Spinal cord (tissue), 10 donors: Measurements from ENCODE around the gene STARD7. TPM values are rescaled to one million over a fixed set of nuclear protein-coding genes. Genes with fewer than 3 reads are reported as not detected.

ENCODE experiments used
- DNase-seq, 6 donors: peaks; one replicate each; pipeline versions ENCODE4 v3.0.0 to v3.0.0-alpha.2; 2013 to 2015; ENCODE audit warnings: low spot score in 6 of 6, low read depth in 4 of 6
- H3K27ac ChIP-seq: one replicate; pipeline ENCODE4 v1.5.1; 2013; ENCODE audit warnings: low read depth, low read length, control low read depth
- H3K27me3 ChIP-seq: one replicate; pipeline ENCODE4 v1.6.1; 2013; ENCODE audit warnings: low read length; ENCODE audit not compliant: control insufficient read depth, insufficient read depth
- H3K36me3 ChIP-seq: one replicate; pipeline ENCODE4 v1.6.1; 2013; ENCODE audit warnings: low read length; ENCODE audit not compliant: control insufficient read depth, insufficient read depth
- H3K4me1 ChIP-seq: one replicate; pipeline ENCODE4 v1.6.1; 2013; ENCODE audit warnings: low read length; ENCODE audit not compliant: control insufficient read depth, insufficient read depth
- H3K4me3 ChIP-seq: one replicate; pipeline ENCODE4 v1.5.1; 2013; ENCODE audit warnings: low read depth, low read length, control low read depth
- H3K9me3 ChIP-seq: one replicate; pipeline ENCODE4 v1.6.1; 2013; ENCODE audit warnings: low read length; ENCODE audit not compliant: control insufficient read depth, insufficient read depth
- WGBS: methylation state at CpG from one replicate; pipeline ENCODE4 v1.1.5; 2013; ENCODE audit warnings: missing lambda C conversion rate; ENCODE audit not compliant: insufficient coverage; 5-methylcytosine and 5-hydroxymethylcytosine counted together
- polyA plus RNA-seq, 2 donors: library from polyadenylated mRNA; unstranded; fragments of 120-200 nt; gene quantifications; one replicate each; pipeline ENCODE4 v1.2.1, GENCODE V29; 2013; ENCODE audit not compliant: insufficient read length in 2 of 2
- total RNA-seq, 2 donors: library from RNA; depleted of rRNA in 1 of 2; stranded (reverse); fragments of 120-200 nt in 1 of 2; fragments of >200 nt in 1 of 2; gene quantifications; one replicate each; pipeline versions ENCODE4 v1.2.3 to v1.2.4, GENCODE V29; 2013 to 2014
- donor health status: healthy.

The STARD7 gene
- total and polyA plus RNA-seq, 4 donors: 133 to 162 (median 147) TPM

- Histone ChIP-seq H3K36me3 (no peaks in the 10 kb centered on the region), H3K9me3 (no peaks in the 10 kb centered on the region), H3K4me3 (no peak overlapping the region), H3K27me3 (no peaks in the 10 kb centered on the region), H3K4me1 (no peaks in the 10 kb centered on the region), H3K27ac (no peak overlapping the region)
- 82% methylated on average over 4 of the region's 13 CpGs for WGBS
- no peak for DNase-seq
These were observed 10.0 kb upstream of the STARD7 start for GRCh38 chr2:96218508-96219131.

GRCh38 chr2:96214554-96214953 is 5.9 kb upstream of the STARD7 start:
- H3K27ac ChIP-seq: no peak overlapping the region
- no peak overlapping the region for H3K4me3 ChIP-seq
- peaks cover 6% of the 10 kb centered on the region for H3K36me3 ChIP-seq
- H3K27me3 ChIP-seq: no peaks in the 10 kb centered on the region
- no peak for DNase-seq
- H3K9me3 ChIP-seq: no peaks in the 10 kb centered on the region
- 100% methylated on average over 2 of the region's 4 CpGs for WGBS
- H3K4me1 ChIP-seq: peaks cover 6% of the 10 kb centered on the region

GRCh38 chr2:96213379-96213778 is 4.8 kb upstream of the STARD7 start:
- H3K4me1 ChIP-seq: peaks cover 9% of the 10 kb centered on the region
- no peak overlapping the region for H3K27ac ChIP-seq
- no peaks in the 10 kb centered on the region for H3K9me3 ChIP-seq
- H3K27me3 ChIP-seq: no peaks in the 10 kb centered on the region
- DNase-seq: no peak
- peaks cover 6% of the 10 kb centered on the region for H3K36me3 ChIP-seq
- WGBS: 88% methylated on average over 7 of the region's 12 CpGs
- H3K4me3 ChIP-seq: no peak overlapping the region

- H3K4me3 ChIP-seq: no peak overlapping the region
- no peak for DNase-seq
- no peaks in the 10 kb centered on the region for H3K9me3 ChIP-seq
- H3K36me3 ChIP-seq: peaks cover 6% of the 10 kb centered on the region
- 74% methylated on average over 3 of the region's 4 CpGs for WGBS
- peaks cover 9% of the 10 kb centered on the region for H3K4me1 ChIP-seq
- no peaks in the 10 kb centered on the region for H3K27me3 ChIP-seq
- H3K27ac ChIP-seq: no peak overlapping the region
These were observed 3.7 kb upstream of the STARD7 start for GRCh38 chr2:96212339-96212738.

GRCh38 chr2:96209729-96210085 is 1.1 kb upstream of the STARD7 start:
- H3K27ac ChIP-seq: no peak overlapping the region
- H3K9me3 ChIP-seq: no peaks in the 10 kb centered on the region
- peak overlapping the region; percentile 79 for H3K4me3 ChIP-seq
- peaks cover 9% of the 10 kb centered on the region for H3K4me1 ChIP-seq
- H3K36me3 ChIP-seq: peaks cover 6% of the 10 kb centered on the region
- no peak for DNase-seq
- no peaks in the 10 kb centered on the region for H3K27me3 ChIP-seq
- WGBS: 92% methylated on average over 9 of the region's 9 CpGs

- no peaks in the 10 kb centered on the region for H3K9me3 ChIP-seq
- H3K4me3 ChIP-seq: peak overlapping the region; percentile 79
- H3K27me3 ChIP-seq: no peaks in the 10 kb centered on the region
- peaks cover 11% of the 10 kb centered on the region for H3K4me1 ChIP-seq
- peak overlapping the region; percentile 94 for H3K27ac ChIP-seq
- H3K36me3 ChIP-seq: peaks cover 6% of the 10 kb centered on the region
- DNase-seq: no peak
- WGBS: 6% methylated on average over 17 of the region's 21 CpGs
These were observed 543 bp upstream of the STARD7 start for GRCh38 chr2:96209011-96209728.

GRCh38 chr2:96207774-96208142 is 869 bp downstream of the STARD7 start:
- H3K4me1 ChIP-seq: peaks cover 19% of the 10 kb centered on the region
- peak in 1 of 6 donors; percentile 38 for DNase-seq
- peak overlapping the region; percentile 79 for H3K4me3 ChIP-seq
- H3K27ac ChIP-seq: peak overlapping the region; percentile 87
- WGBS: 1% methylated on average over 12 of the region's 12 CpGs
- H3K36me3 ChIP-seq: peaks cover 6% of the 10 kb centered on the region
- no peaks in the 10 kb centered on the region for H3K9me3 ChIP-seq
- no peaks in the 10 kb centered on the region for H3K27me3 ChIP-seq

GRCh38 chr2:96207073-96207773 is 1.4 kb downstream of the STARD7 start:
- 9% methylated on average over 6 of the region's 11 CpGs for WGBS
- Histone ChIP-seq H3K4me3 (peak overlapping the region; percentile 79), H3K4me1 (peaks cover 19% of the 10 kb centered on the region), H3K27ac (peak overlapping the region; percentile 87), H3K27me3 (no peaks in the 10 kb centered on the region), H3K36me3 (peaks cover 4% of the 10 kb centered on the region), H3K9me3 (no peaks in the 10 kb centered on the region)
- no peak for DNase-seq

GRCh38 chr2:96205888-96206287 is 2.7 kb downstream of the STARD7 start:
- no peaks in the 10 kb centered on the region for H3K9me3 ChIP-seq
- H3K27me3 ChIP-seq: no peaks in the 10 kb centered on the region
- H3K27ac ChIP-seq: peak overlapping the region; percentile 13
- no peak overlapping the region for H3K4me3 ChIP-seq
- peaks cover 4% of the 10 kb centered on the region for H3K36me3 ChIP-seq
- DNase-seq: no peak
- H3K4me1 ChIP-seq: peaks cover 19% of the 10 kb centered on the region
